Retinal pigment epithelial cell (primary cell): Measurements from ENCODE around the gene FGD6.

Experiments used
- DNase-seq: peaks from one replicate; pipeline ENCODE4 v3.0.0-alpha.2; 2010; ENCODE audit warnings: low read depth
- H3K4me3 ChIP-seq: 2 replicates; pipeline ENCODE4 v1.5.1; 2011; ENCODE audit warnings: mild to moderate bottlenecking, low read length, control low read depth, moderate library complexity
- CTCF ChIP-seq: conservative IDR thresholded peaks from 2 replicates; pipeline ENCODE4 v1.5.1; 2011; ENCODE audit warnings: low read depth, low read length, control low read depth, inconsistent platforms

Gene FGD6

GRCh38 chr12:95258151-95258550 is 40.9 kb upstream of the FGD6 start:
- TF ChIP-seq CTCF = no peak
- no peak overlapping the region for H3K4me3 ChIP-seq
- no peak for DNase-seq

GRCh38 chr12:95257541-95257940 is 40.3 kb upstream of the FGD6 start:
- H3K4me3 ChIP-seq = no peak overlapping the region
- no peak for DNase-seq
- no peak for TF ChIP-seq CTCF

- DNase-seq = no peak
- TF ChIP-seq CTCF = no peak
- H3K4me3 ChIP-seq = no peak overlapping the region
Measured at GRCh38 chr12:95253386-95253785, 36.1 kb upstream of the FGD6 start.

GRCh38 chr12:95248604-95249360 is 31.5 kb upstream of the FGD6 start:
- H3K4me3 ChIP-seq = no peak overlapping the region
- DNase-seq = no peak
- no peak for TF ChIP-seq CTCF

- no peak for TF ChIP-seq CTCF
- H3K4me3 ChIP-seq = no peak overlapping the region
- DNase-seq = no peak
Measured at GRCh38 chr12:95248095-95248494, 30.8 kb upstream of the FGD6 start.

GRCh38 chr12:95244350-95244749 is 27.1 kb upstream of the FGD6 start:
- TF ChIP-seq CTCF = no peak
- DNase-seq = no peak
- no peak overlapping the region for H3K4me3 ChIP-seq

GRCh38 chr12:95243497-95244183 is 26.4 kb upstream of the FGD6 start:
- no peak overlapping the region for H3K4me3 ChIP-seq
- DNase-seq = no peak
- TF ChIP-seq CTCF = no peak
